Stomach (tissue), 4 donors: ENCODE data around the gene CBL.

Experiments
- POLR2A ChIP-seq, 4 donors: fragments of 450-650 bp; IDR thresholded peaks; one replicate each; pipeline ENCODE4 v1.6.1; 2016; ENCODE audit warnings: antibody characterized with exemption in 4 of 4, control low read depth in 2 of 4, mild to moderate bottlenecking in 1 of 4, moderate library complexity in 1 of 4
- POLR2AphosphoS5 ChIP-seq, 3 donors: sonication (generic); formaldehyde crosslinking; IDR thresholded peaks; one replicate each; pipeline ENCODE4 v1.6.1; 2016; ENCODE audit warnings: antibody characterized with exemption in 3 of 3
- TF ChIP-seq, protein P1 (sequence below), 7 experiments: fragments of 450-650 bp in 4 of 7; fragments of 200-600 bp in 3 of 7; sonication (generic) in 3 of 7; IDR thresholded peaks; one replicate each; pipeline ENCODE4 v1.5.1; 2016 to 2019; ENCODE audit warnings: antibody characterized with exemption in 7 of 7, control low read depth in 2 of 7, mild to moderate bottlenecking in 1 of 7

DNA sequence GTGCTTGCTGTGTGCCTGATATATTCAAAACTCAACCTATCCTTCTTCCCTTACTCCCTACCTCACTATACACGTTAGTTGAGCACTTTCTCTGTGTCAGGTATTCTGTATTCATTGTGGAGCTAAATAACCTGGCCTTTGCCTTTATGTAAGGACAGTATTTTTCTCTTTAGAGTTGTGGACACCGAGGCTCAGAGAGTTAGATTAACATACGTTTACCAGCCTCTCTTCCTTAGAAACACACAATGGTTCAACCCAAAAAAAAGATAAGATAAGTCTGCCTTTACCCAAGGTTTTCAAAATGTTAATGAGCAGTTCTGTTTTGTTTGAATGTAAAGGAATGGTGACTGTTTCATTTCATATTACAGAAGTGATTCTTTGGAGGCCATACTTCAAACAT is 45.0 kb downstream of the CBL start:
- TF ChIP-seq POLR2A (IDR thresholded peaks at IDR 0.05) (no peak), POLR2AphosphoS5 (IDR thresholded peaks at IDR 0.05) (no peak)
- TF ChIP-seq, protein P1, sequence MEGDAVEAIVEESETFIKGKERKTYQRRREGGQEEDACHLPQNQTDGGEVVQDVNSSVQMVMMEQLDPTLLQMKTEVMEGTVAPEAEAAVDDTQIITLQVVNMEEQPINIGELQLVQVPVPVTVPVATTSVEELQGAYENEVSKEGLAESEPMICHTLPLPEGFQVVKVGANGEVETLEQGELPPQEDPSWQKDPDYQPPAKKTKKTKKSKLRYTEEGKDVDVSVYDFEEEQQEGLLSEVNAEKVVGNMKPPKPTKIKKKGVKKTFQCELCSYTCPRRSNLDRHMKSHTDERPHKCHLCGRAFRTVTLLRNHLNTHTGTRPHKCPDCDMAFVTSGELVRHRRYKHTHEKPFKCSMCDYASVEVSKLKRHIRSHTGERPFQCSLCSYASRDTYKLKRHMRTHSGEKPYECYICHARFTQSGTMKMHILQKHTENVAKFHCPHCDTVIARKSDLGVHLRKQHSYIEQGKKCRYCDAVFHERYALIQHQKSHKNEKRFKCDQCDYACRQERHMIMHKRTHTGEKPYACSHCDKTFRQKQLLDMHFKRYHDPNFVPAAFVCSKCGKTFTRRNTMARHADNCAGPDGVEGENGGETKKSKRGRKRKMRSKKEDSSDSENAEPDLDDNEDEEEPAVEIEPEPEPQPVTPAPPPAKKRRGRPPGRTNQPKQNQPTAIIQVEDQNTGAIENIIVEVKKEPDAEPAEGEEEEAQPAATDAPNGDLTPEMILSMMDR (IDR thresholded peaks at IDR 0.05), result no peak
